Spleen (tissue), 11 donors: ENCODE measurements around the gene XPNPEP1. TPM values are rescaled to one million over a fixed set of nuclear protein-coding genes. Genes with fewer than 3 reads are reported as not detected.

Experiments
- DNase-seq: peaks from one replicate; pipeline ENCODE4 v3.0.0-alpha.2; 2020
- H3K27ac ChIP-seq, 8 donors: fragments of 200-600 bp; sonication (generic) in 7 of 8; 1 replicate in 4 of 8; 2 replicates in 4 of 8; pipeline versions ENCODE4 v1.5.0 to v1.8.0; 2016 to 2021; ENCODE audit warnings: inconsistent platforms in 4 of 8, mild to moderate bottlenecking in 4 of 8, moderate library complexity in 1 of 8
- H3K27me3 ChIP-seq, 7 donors: fragments of 200-600 bp; sonication (generic) in 6 of 7; replicated peaks in 1 of 7; 1 replicate in 4 of 7; 2 replicates in 3 of 7; pipeline versions ENCODE4 v1.5.0 to v1.8.0; 2016 to 2021; ENCODE audit warnings: inconsistent platforms in 3 of 7, mild to moderate bottlenecking in 1 of 7
- H3K36me3 ChIP-seq, 6 donors: fragments of 200-600 bp; sonication (generic) in 5 of 6; 1 replicate in 4 of 6; 2 replicates in 2 of 6; pipeline versions ENCODE4 v1.5.0 to v1.8.0; 2016 to 2021; ENCODE audit warnings: inconsistent platforms in 2 of 6
- H3K4me1 ChIP-seq, 6 donors: fragments of 200-600 bp; sonication (generic) in 5 of 6; 1 replicate in 3 of 6; 2 replicates in 3 of 6; pipeline versions ENCODE4 v1.5.0 to v1.8.0; 2016 to 2021; ENCODE audit warnings: inconsistent platforms in 3 of 6
- H3K4me3 ChIP-seq, 8 donors: fragments of 200-600 bp; sonication (generic) in 7 of 8; 1 replicate in 4 of 8; 2 replicates in 4 of 8; pipeline versions ENCODE4 v1.5.0 to v1.8.0; 2016 to 2021; ENCODE audit warnings: inconsistent platforms in 4 of 8, mild to moderate bottlenecking in 4 of 8, moderate library complexity in 2 of 8
- H3K9me3 ChIP-seq, 8 donors: fragments of 200-600 bp; sonication (generic) in 7 of 8; 1 replicate in 4 of 8; 2 replicates in 4 of 8; pipeline versions ENCODE4 v1.5.0 to v1.8.0; 2016 to 2021; ENCODE audit warnings: inconsistent platforms in 4 of 8
- POLR2A ChIP-seq, 3 donors: fragments of 450-650 bp; IDR thresholded peaks; one replicate each; pipeline ENCODE4 v1.5.1; 2017; ENCODE audit warnings: antibody characterized with exemption in 3 of 3, mild to moderate bottlenecking in 1 of 3
- POLR2AphosphoS5 ChIP-seq, 3 donors: sonication (generic); formaldehyde crosslinking; IDR thresholded peaks; one replicate each; pipeline ENCODE4 v1.5.1; 2017; ENCODE audit warnings: antibody characterized with exemption in 3 of 3
- WGBS, 5 donors: extraction: QIAGEN DNeasy Blood & Tissue Kit in 3 of 5; methylation state at CpG; one replicate each; pipeline versions ENCODE4 v1.1.5 to v1.1.7; 2013 to 2018; 5-methylcytosine and 5-hydroxymethylcytosine counted together
- intact Hi-C: fragments of 100-400 bp; cut with DNase I; formaldehyde crosslinking; loops from one replicate; pipeline ENCODE4 v1.15.0; 2023; ENCODE audit warnings: low total_unique reads
- polyA plus RNA-seq, 3 donors: library from polyadenylated mRNA; stranded (reverse); fragments of 200-250 nt; gene quantifications; one replicate each; pipeline ENCODE4 v1.2.1, GENCODE V29; 2013
- total RNA-seq, 7 donors: library from RNA; depleted of rRNA in 3 of 7; stranded (reverse); fragments of >200 nt in 3 of 7; fragmentation: NEBNext Ultra II Directional in 4 of 7; extraction: Animal tissue kit (Norgen Biotek cat#: 25700) in 4 of 7; gene quantifications; one replicate each; pipeline versions ENCODE4 v1.1.0 to v1.2.1, GENCODE V29; 2016 to 2021
- TF ChIP-seq, protein P1 (sequence below), 11 experiments: fragments of 200-600 bp in 7 of 11; fragments of 450-650 bp in 4 of 11; sonication (generic) in 4 of 11; IDR thresholded peaks in 8 of 11; conservative IDR thresholded peaks in 3 of 11; 1 replicate in 7 of 11; 2 replicates in 4 of 11; pipeline versions ENCODE4 v1.4.0 to v1.8.0; 2016 to 2021; ENCODE audit warnings: antibody characterized with exemption in 11 of 11, inconsistent platforms in 4 of 11, mild to moderate bottlenecking in 1 of 11
- donor health status: healthy with polysubstance abuse.
- donor health status: DM: no; HTN: no; CAD: no; lungs with moderate emphysema.
- donor health status: DM: no; HTN: no; CAD: no.
- donor health status: Bipolar disorder and iron deficiency.
- donor health status: healthy.
- donor health status: DM: no; HTN: no; CAD: no.
- donor health status: DM: yes; HTN: yes; CAD: no.

The XPNPEP1 gene
- total and polyA plus RNA-seq, 10 donors, result 23.1 to 97.1 (median 63.7) TPM

DNA sequence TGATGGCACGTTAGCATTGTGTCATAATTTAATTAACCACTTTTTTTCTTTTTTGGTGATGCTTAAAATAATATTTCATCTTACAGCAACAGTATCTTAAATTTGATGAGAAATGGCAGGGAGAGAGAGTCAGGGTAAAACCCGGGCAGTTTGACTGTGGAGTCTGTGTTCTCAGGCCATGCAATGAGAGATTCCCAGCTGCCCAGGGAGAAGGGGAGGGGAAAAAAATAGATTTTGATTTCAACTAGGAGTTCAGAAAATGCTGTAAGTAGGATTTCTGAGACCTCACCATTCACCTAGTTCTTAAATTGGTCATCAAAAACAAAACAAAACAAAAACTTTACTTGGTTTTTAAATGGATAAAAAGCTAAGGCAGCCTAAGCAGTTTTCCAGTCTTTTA is 37.4 kb upstream of the XPNPEP1 start:
- no peaks in the 10 kb centered on the region for H3K4me1 ChIP-seq
- WGBS, 5 donors, result 90 to 95% (median 93%) methylated on average over 2 of the region's 2 CpGs
- no peak for TF ChIP-seq POLR2AphosphoS5 (IDR thresholded peaks at IDR 0.05)
- no peak for TF ChIP-seq POLR2A (IDR thresholded peaks at IDR 0.05)
- TF ChIP-seq, protein P1, sequence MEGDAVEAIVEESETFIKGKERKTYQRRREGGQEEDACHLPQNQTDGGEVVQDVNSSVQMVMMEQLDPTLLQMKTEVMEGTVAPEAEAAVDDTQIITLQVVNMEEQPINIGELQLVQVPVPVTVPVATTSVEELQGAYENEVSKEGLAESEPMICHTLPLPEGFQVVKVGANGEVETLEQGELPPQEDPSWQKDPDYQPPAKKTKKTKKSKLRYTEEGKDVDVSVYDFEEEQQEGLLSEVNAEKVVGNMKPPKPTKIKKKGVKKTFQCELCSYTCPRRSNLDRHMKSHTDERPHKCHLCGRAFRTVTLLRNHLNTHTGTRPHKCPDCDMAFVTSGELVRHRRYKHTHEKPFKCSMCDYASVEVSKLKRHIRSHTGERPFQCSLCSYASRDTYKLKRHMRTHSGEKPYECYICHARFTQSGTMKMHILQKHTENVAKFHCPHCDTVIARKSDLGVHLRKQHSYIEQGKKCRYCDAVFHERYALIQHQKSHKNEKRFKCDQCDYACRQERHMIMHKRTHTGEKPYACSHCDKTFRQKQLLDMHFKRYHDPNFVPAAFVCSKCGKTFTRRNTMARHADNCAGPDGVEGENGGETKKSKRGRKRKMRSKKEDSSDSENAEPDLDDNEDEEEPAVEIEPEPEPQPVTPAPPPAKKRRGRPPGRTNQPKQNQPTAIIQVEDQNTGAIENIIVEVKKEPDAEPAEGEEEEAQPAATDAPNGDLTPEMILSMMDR (IDR thresholded peaks at IDR 0.05 in 8 of 11, conservative IDR thresholded peaks at IDR 0.05 in 3 of 11), result no peak
- intact Hi-C loops, result no loop called here
- no peak overlapping the region for H3K27ac ChIP-seq
- no peaks in the 10 kb centered on the region for H3K36me3 ChIP-seq
- H3K4me3 ChIP-seq, result no peak overlapping the region
- no peaks in the 10 kb centered on the region for H3K9me3 ChIP-seq
- no peaks in the 10 kb centered on the region for H3K27me3 ChIP-seq
- no peak for DNase-seq

DNA sequence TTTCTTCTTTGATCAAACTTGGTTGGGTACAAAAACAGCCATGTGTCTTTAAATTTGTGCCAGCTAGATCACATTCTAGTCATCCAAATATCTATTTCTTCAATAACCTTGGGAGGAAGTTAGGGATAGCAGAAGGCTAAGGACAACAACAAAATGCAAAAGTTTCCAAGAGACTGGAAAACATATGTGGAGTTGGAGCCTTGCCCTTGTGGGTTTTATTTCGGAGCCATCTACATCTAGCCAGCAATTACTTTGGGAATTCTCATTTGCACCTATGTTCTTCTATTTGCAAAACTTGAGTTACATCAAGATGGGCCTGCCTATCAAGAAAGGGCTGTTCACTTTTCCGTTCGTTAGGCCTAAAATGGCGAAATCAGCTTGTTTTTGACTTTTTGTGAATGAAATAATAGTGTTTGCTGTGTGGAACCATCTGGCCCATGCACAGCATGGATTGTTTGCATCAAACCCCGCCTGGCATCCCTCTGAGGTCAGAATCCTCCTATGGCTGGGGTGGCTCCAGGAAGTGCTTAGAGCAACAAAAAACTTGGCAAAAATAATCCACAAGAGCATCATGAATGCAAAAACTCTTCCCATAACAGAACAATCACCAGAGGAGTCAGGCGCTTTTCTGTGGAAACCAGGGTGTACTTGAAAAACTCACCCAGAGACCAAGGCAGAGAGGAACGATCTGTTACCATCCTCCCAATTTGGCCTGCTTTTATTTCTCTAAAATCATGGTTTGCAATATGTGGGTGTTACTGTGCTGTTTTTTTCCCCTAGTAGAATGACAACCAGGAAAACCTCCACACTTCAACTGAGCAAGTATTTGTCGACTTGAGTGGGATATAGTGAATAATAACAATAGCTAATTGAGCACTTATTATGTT is 36.2 kb upstream of the XPNPEP1 start:
- TF ChIP-seq POLR2A (IDR thresholded peaks at IDR 0.05) (no peak), POLR2AphosphoS5 (IDR thresholded peaks at IDR 0.05) (no peak)
- TF ChIP-seq, protein P1 (IDR thresholded peaks at IDR 0.05 in 8 of 11, conservative IDR thresholded peaks at IDR 0.05 in 3 of 11), result no peak
- H3K36me3 ChIP-seq, result no peaks in the 10 kb centered on the region
- no peak overlapping the region for H3K27ac ChIP-seq
- 92 to 99% (median 94%) methylated on average over 8 of the region's 8 CpGs for WGBS, 5 donors
- DNase-seq, result no peak
- intact Hi-C loops, result no loop called here
- H3K4me1 ChIP-seq, result no peaks in the 10 kb centered on the region
- H3K4me3 ChIP-seq, result no peak overlapping the region
- H3K9me3 ChIP-seq, result no peaks in the 10 kb centered on the region
- no peaks in the 10 kb centered on the region for H3K27me3 ChIP-seq

DNA sequence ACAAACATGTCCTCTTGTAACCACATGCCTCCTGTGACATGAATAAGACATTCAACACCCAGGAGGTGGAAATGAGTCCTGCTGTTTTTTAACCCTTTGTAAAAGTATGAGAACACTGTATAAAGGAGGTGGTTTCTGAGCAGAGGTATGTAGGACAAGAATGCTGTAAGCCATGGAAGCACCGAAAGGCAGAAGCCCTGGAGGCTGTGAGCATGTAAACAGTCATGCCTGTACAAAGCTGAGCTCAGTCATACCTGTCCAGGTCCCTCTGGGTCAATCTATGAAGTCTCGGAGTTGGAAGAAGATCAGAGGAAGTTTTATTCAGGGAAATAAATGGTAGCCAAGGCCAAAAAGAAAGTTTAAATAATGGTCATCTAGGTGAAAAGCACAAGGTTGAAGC is 34.7 kb upstream of the XPNPEP1 start:
- Histone ChIP-seq H3K9me3 (no peaks in the 10 kb centered on the region), H3K27ac (no peak overlapping the region), H3K4me1 (no peaks in the 10 kb centered on the region), H3K4me3 (no peak overlapping the region), H3K36me3 (no peaks in the 10 kb centered on the region), H3K27me3 (no peaks in the 10 kb centered on the region)
- 81 to 90% (median 87%) methylated on average over 2 of the region's 2 CpGs for WGBS, 5 donors
- intact Hi-C loops, result no loop called here
- no peak for DNase-seq
- TF ChIP-seq POLR2A (IDR thresholded peaks at IDR 0.05), result no peak
- TF ChIP-seq, protein P1 (IDR thresholded peaks at IDR 0.05 in 8 of 11, conservative IDR thresholded peaks at IDR 0.05 in 3 of 11), result no peak

DNA sequence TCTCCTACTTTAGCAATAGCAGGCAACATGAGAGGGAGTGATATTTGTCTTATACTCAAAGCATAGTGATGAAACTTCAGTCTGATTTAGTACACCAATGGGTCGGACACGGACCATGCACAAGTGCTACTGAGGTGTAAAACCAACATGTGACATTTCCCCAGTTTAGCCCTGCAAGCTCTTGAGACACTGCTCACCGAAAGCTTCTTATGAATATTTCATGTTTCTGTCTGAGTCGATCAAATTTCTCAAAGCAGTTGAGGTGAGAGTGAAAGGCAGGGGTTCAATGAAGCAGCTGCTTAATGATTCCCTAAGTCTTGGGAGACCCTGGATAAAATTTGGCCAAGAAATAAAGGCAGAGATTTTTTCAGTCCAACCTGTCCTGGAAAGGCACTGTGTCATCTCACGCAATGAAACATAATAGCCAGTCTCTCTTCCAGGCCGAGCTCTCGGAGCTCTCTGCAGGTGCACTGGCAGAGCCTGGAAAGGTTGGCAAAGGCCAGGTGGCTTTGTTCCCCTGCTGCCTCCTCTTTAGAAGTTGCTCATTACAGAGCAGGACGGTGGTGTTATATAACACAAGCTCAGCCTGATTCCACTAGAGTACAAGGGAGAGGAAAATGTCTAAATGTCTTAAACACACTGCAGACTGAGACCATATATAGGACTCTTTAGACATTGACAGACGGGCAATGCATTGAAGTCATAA is 33.9 kb upstream of the XPNPEP1 start:
- Histone ChIP-seq H3K4me3 (no peak overlapping the region), H3K4me1 (no peaks in the 10 kb centered on the region), H3K27ac (no peak overlapping the region), H3K27me3 (no peaks in the 10 kb centered on the region), H3K36me3 (no peaks in the 10 kb centered on the region), H3K9me3 (no peaks in the 10 kb centered on the region)
- 76 to 84% (median 80%) methylated on average over 9 of the region's 9 CpGs for WGBS, 5 donors
- no peak for TF ChIP-seq POLR2A (IDR thresholded peaks at IDR 0.05)
- TF ChIP-seq POLR2AphosphoS5 (IDR thresholded peaks at IDR 0.05), result no peak
- TF ChIP-seq, protein P1 (IDR thresholded peaks at IDR 0.05 in 8 of 11, conservative IDR thresholded peaks at IDR 0.05 in 3 of 11), result no peak
- no peak for DNase-seq
- intact Hi-C loops, result no loop called here
